Left lung (tissue), 10 donors: Measurements from ENCODE around the gene TRPM1. TPM values are rescaled to one million over a fixed set of nuclear protein-coding genes. Genes with fewer than 3 reads are reported as not detected.
A peak's percentile ranks its signal among the peaks of the same experiment; 100 is the strongest.
"Not testable (repeated sequence)": the region's sequence is repeated elsewhere in the genome, so short reads cannot be mapped to it uniquely, and the experiment has no call there.

ENCODE experiments used
- ATAC-seq: fragments of 200-7000 bp; cut with Tn5 transposase; one replicate; pipeline ENCODE4 v1.9.1; 2020; ENCODE audit warnings: moderate library complexity
- DNase-seq, 4 donors: peaks; one replicate each; pipeline ENCODE4 v3.0.0-alpha.2; 2013 to 2020
- H3K27ac ChIP-seq, 2 donors: fragments of 200-600 bp; sonication (generic) in 1 of 2; one replicate each; pipeline versions ENCODE4 v1.5.0 to v1.8.0; 2020 to 2021
- H3K27me3 ChIP-seq, 2 donors: fragments of 200-600 bp; sonication (generic) in 1 of 2; one replicate each; pipeline versions ENCODE4 v1.5.0 to v1.8.0; 2020 to 2021
- H3K36me3 ChIP-seq, 2 donors: fragments of 200-600 bp; sonication (generic) in 1 of 2; one replicate each; pipeline versions ENCODE4 v1.5.0 to v1.8.0; 2020 to 2021
- H3K4me1 ChIP-seq, 2 donors: fragments of 200-600 bp; one replicate each; pipeline ENCODE4 v1.8.0; 2021
- H3K4me3 ChIP-seq, 2 donors: fragments of 200-600 bp; sonication (generic) in 1 of 2; one replicate each; pipeline versions ENCODE4 v1.5.0 to v1.8.0; 2020 to 2021; ENCODE audit warnings: mild to moderate bottlenecking in 1 of 2
- H3K9me3 ChIP-seq, 2 donors: fragments of 200-600 bp; sonication (generic) in 1 of 2; one replicate each; pipeline versions ENCODE4 v1.5.0 to v1.8.0; 2020 to 2021
- intact Hi-C, 2 donors: fragments of 100-400 bp; cut with DNase I; formaldehyde crosslinking; loops; one replicate each; pipeline versions ENCODE4 v1.11.2 to v1.14.2; 2022
- polyA plus RNA-seq, 6 donors: library from polyadenylated mRNA; unstranded; fragments of 120-200 nt; gene quantifications; one replicate each; pipeline ENCODE4 v1.2.1, GENCODE V29; 2013; ENCODE audit not compliant: insufficient read length in 6 of 6
- total RNA-seq, 2 donors: library from RNA; stranded (reverse); fragmentation: NEBNext Ultra II Directional; extraction: Animal tissue kit (Norgen Biotek cat#: 25700); gene quantifications; one replicate each; pipeline ENCODE4 v1.2.1, GENCODE V29; 2021
- TF ChIP-seq, protein P1 (sequence below), 2 donors: fragments of 200-600 bp; sonication (generic) in 1 of 2; IDR thresholded peaks; one replicate each; pipeline versions ENCODE4 v1.5.0 to v1.8.0; 2021; ENCODE audit warnings: antibody characterized with exemption in 2 of 2
- donor health status: DM: no; HTN: yes; CAD: no.
- donor health status: DM: no; HTN: no; CAD: no.

The TRPM1 gene
- total and polyA plus RNA-seq, 8 donors, result 0.03 to 0.04 TPM; not detected in 6

DNA sequence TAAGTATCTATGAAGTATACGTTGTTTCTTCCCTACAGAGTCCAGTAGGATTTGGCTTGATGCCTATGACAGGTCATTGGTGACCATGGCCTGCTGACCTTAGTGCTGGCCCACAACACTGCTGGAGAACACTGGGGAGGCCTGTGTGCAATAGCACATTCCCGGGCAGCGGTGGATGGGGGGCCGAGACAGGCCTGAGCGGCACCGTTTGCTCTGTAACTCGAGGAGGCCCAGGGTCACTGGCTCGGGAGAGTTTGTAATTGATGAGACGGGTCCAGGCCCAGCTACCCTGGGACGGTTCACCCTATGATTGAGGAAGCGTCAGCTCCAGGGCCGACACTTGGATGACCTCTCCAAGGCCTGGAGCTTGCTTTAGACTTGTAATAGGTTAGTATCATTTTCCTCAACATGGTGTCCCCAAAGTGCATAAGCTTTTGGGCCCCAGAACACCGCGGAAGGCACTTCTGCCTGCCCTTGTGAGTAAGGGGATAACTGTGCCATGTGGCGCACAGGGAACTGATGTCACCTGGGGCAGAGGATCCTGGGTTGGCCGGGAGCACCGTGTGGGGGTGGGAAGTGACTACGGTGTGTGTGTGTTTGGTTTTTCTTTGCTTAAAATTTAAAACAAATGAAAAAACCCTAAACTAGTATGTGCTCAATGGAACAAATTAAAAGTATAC lies 12.0 kb downstream of the TRPM1 start:
- Histone ChIP-seq H3K9me3 (no peaks in the 10 kb centered on the region), H3K27ac (no peak overlapping the region), H3K36me3 (no peaks in the 10 kb centered on the region), H3K4me1 (no peaks in the 10 kb centered on the region), H3K27me3 (no peaks in the 10 kb centered on the region), H3K4me3 (no peak overlapping the region)
- no peak for ATAC-seq
- DNase-seq, result peak in 1 of 4 donors; percentile 62
- intact Hi-C loops, result no loop called here
- TF ChIP-seq, protein P1, sequence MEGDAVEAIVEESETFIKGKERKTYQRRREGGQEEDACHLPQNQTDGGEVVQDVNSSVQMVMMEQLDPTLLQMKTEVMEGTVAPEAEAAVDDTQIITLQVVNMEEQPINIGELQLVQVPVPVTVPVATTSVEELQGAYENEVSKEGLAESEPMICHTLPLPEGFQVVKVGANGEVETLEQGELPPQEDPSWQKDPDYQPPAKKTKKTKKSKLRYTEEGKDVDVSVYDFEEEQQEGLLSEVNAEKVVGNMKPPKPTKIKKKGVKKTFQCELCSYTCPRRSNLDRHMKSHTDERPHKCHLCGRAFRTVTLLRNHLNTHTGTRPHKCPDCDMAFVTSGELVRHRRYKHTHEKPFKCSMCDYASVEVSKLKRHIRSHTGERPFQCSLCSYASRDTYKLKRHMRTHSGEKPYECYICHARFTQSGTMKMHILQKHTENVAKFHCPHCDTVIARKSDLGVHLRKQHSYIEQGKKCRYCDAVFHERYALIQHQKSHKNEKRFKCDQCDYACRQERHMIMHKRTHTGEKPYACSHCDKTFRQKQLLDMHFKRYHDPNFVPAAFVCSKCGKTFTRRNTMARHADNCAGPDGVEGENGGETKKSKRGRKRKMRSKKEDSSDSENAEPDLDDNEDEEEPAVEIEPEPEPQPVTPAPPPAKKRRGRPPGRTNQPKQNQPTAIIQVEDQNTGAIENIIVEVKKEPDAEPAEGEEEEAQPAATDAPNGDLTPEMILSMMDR (IDR thresholded peaks at IDR 0.05), result no peak

DNA sequence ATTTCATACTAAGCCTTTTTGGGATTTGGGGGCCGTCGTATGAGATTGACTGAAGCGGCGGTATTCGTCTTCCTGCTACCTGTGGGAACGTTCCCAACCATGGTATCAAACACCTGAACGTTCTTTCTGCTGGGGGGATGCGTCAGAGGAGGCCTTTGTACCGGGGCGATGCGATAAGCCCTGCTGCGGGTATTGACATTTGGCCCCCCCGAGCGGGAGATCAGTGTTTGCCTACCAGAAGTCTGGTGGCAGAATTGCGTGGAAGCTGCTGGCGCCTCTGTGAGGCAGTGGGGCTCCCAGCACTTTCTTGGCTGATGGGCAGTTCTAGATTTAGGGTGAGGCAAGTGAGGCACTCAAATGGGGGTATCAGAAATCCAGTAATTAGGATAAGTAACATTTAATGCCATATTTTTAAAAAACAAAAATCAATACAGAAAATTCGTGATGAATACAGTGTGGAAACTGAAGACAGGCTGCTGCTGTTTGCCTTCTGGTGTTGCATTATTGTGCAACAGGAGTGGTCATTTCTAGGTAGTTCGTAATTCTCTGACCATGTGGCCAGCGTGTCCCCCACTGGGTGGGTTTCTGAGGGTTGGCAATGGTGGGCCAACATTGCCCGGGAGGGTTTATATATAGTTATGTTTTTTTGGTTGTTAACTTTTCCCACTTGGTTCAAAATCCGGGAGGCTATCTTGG lies 12.7 kb downstream of the TRPM1 start:
- H3K4me1 ChIP-seq, result no peaks in the 10 kb centered on the region
- TF ChIP-seq, protein P1 (IDR thresholded peaks at IDR 0.05), result no peak
- intact Hi-C loops, result no loop called here
- DNase-seq, result no peak
- H3K9me3 ChIP-seq, result no peaks in the 10 kb centered on the region
- H3K4me3 ChIP-seq, result no peak overlapping the region
- no peak for ATAC-seq
- H3K27me3 ChIP-seq, result no peaks in the 10 kb centered on the region
- H3K36me3 ChIP-seq, result no peaks in the 10 kb centered on the region
- H3K27ac ChIP-seq, result no peak overlapping the region

DNA sequence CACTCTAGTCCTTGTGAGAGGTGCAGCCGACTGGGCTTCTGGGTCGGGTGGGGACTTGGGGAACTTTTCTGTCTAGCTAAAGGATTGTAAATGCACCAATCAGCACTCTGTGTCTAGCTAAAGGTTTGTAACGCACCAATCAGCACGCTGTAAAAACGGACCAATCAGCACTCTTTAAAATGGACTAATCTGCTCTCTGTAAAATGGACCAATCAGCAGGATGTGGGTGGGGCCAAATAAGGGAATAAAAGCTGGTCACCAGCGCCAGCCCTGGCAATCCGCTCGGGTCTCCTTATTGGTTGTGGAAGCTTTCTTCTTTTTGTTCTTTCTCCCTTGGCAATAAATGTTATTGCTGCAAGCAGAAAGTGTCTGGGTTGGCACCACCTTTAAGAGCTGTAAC lies 13.5 kb downstream of the TRPM1 start:
- H3K4me1 ChIP-seq, H3K9me3 ChIP-seq, DNase-seq, H3K36me3 ChIP-seq, H3K4me3 ChIP-seq, H3K27me3 ChIP-seq, ATAC-seq, H3K27ac ChIP-seq, intact Hi-C loops: not testable (repeated sequence)

DNA sequence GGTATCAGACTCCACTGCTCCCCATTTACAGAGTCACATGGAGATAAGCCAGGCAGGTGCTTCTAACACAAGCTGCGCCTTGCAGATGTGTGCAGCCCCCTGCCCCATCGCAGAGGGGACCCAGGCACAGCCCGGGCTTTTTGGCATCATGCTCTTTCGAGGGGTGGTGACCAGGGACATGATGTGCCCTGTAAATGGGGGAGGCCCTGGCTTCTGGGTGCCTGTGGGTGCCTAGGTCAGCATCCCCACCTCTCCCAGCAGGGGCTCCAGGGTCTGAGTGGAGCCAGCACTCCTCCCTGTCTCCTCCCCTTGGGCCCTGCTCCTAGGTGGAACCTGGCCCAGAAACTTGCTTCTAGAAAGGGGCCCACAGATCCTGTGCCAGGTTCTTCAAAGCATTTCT lies 15.2 kb downstream of the TRPM1 start:
- TF ChIP-seq, protein P1 (IDR thresholded peaks at IDR 0.05), result no peak
- intact Hi-C loops, result no loop called here
- Histone ChIP-seq H3K36me3 (no peaks in the 10 kb centered on the region), H3K27ac (no peak overlapping the region), H3K9me3 (no peaks in the 10 kb centered on the region), H3K4me3 (no peak overlapping the region), H3K4me1 (peaks cover 0 to 3% of the 10 kb centered on the region in 2 donors), H3K27me3 (no peaks in the 10 kb centered on the region)
- ATAC-seq, result no peak
- DNase-seq, result no peak

DNA sequence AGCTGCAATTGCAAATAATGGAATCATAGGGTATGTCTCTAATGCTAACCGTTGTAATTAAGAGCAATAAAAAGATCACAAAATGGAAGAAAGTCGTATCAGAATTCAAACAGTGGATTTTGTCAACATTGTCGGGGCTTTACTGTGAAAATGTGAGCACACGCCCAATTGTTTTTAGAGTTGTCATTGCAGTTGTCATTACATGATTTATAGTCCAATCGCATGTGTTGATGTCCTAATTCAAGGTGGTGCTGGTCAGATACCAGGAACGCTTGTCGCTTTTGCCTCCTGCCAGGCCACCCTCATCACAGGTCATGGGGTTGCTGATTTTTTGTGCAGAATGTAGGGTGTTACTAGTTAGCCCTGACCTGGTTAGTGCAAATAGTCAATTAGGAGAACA lies 16.2 kb downstream of the TRPM1 start:
- no peaks in the 10 kb centered on the region for H3K36me3 ChIP-seq
- DNase-seq, result no peak
- H3K4me3 ChIP-seq, result no peak overlapping the region
- H3K4me1 ChIP-seq, result peaks cover 0 to 10% of the 10 kb centered on the region in 2 donors
- TF ChIP-seq, protein P1 (IDR thresholded peaks at IDR 0.05), result no peak
- intact Hi-C loops, result no loop called here
- no peaks in the 10 kb centered on the region for H3K9me3 ChIP-seq
- no peak for ATAC-seq
- no peaks in the 10 kb centered on the region for H3K27me3 ChIP-seq
- no peak overlapping the region for H3K27ac ChIP-seq
